HL-60 (cell line): Measurements from ENCODE around the gene SCYGR6.

Experiments used
- DNase-seq, 2 experiments: peaks; one replicate each; pipeline ENCODE4 v3.0.0-alpha.2; 2010 to 2020; ENCODE audit warnings: low read depth in 1 of 2, low spot score in 1 of 2
- H3K27ac ChIP-seq: fragments of 250-450 bp; sonication (Bioruptor Pico); replicated peaks from 2 replicates; pipeline ENCODE4 v1.5.1; 2020; ENCODE audit warnings: mild to moderate bottlenecking, moderate library complexity
- H3K27me3 ChIP-seq: fragments of 250-450 bp; sonication (Bioruptor Pico); 2 replicates; pipeline ENCODE4 v1.5.1; 2021; ENCODE audit warnings: mild to moderate bottlenecking, moderate library complexity; ENCODE audit not compliant: insufficient read depth, poor library complexity, severe bottlenecking
- H3K4me3 ChIP-seq: replicated peaks from 2 replicates; pipeline ENCODE4 v1.5.1; 2011; ENCODE audit warnings: mild to moderate bottlenecking, control low read depth, low read length; ENCODE audit not compliant: insufficient read depth
- CTCF ChIP-seq: IDR thresholded peaks from one replicate; pipeline ENCODE4 v1.5.1; 2011; ENCODE audit warnings: low read length, control low read depth, inconsistent platforms; ENCODE audit not compliant: insufficient read depth
- GABPA ChIP-seq: IDR thresholded peaks from 2 replicates; pipeline ENCODE4 v1.6.1; 2012; ENCODE audit warnings: low read depth
- POLR2AphosphoS5 ChIP-seq: IDR thresholded peaks from 2 replicates; pipeline ENCODE4 v1.6.1; 2012; ENCODE audit warnings: low read depth
- REST ChIP-seq: IDR thresholded peaks from 2 replicates; pipeline ENCODE4 v1.6.1; 2012; ENCODE audit warnings: low read depth; ENCODE audit not compliant: insufficient replicate concordance
- SPI1 ChIP-seq: IDR thresholded peaks from 2 replicates; pipeline ENCODE4 v1.6.1; 2012; ENCODE audit warnings: low read depth, mild to moderate bottlenecking, borderline replicate concordance

SCYGR6 gene

GRCh38 chr2:227717687-227718567 is 6.6 kb downstream of the SCYGR6 start, which contains the start of gene SLC19A3:
SLC19A3 (minus strand) TSS chr2:227718028; CDS start chr2:227702318, 15,710 bp downstream.
- no peak within 1 kb of the TSS for H3K27ac ChIP-seq
- DNase-seq = no peak
- TF ChIP-seq REST = no peak
- TF ChIP-seq GABPA = no peak
- no peak for TF ChIP-seq POLR2AphosphoS5
- TF ChIP-seq CTCF = no peak
- TF ChIP-seq SPI1 = no peak
- no peaks in the 10 kb centered on the region for H3K27me3 ChIP-seq
- H3K4me3 ChIP-seq = no peak within 1 kb of the TSS

GRCh38 chr2:227716501-227716900 is 8.1 kb downstream of the SCYGR6 start:
- no peak overlapping the region for H3K4me3 ChIP-seq
- no peaks in the 10 kb centered on the region for H3K27me3 ChIP-seq
- TF ChIP-seq CTCF (no peak), REST (no peak), SPI1 (no peak), GABPA (no peak), POLR2AphosphoS5 (no peak)
- DNase-seq = no peak
- H3K27ac ChIP-seq = no peak overlapping the region

GRCh38 chr2:227713291-227713690 is 11.3 kb downstream of the SCYGR6 start:
- TF ChIP-seq POLR2AphosphoS5 (no peak), GABPA (no peak), CTCF (no peak), REST (no peak), SPI1 (no peak)
- no peak for DNase-seq
- Histone ChIP-seq H3K4me3 (no peak overlapping the region), H3K27me3 (no peaks in the 10 kb centered on the region), H3K27ac (no peak overlapping the region)
